ENCODE data around the gene TTC21A. TPM values are rescaled to one million over a fixed set of nuclear protein-coding genes. Genes with fewer than 3 reads are reported as not detected.
A peak's percentile ranks its signal among the peaks of the same experiment; 100 is the strongest.

The TTC21A gene
- total RNA-seq, 2 donors from 2014 or later, result 6.7 to 46.5 TPM

GRCh38 chr3:39132096-39133092 is 24.9 kb downstream of the TTC21A start:
- ATAC-seq (no peak), DNase-seq (no peak)
- Histone ChIP-seq H3K4me3 (no peak overlapping the region), H3K27me3 (no peaks in the 10 kb centered on the region), H3K4me1 (peaks cover 23% of the 10 kb centered on the region), H3K9me3 (no peaks in the 10 kb centered on the region), H3K27ac (no peak overlapping the region), H3K36me3 (replicated peaks in 1 of 2; ENCODE audit: insufficient read depth in 1 of 2, low read depth in 2 of 2) (no peaks in the 10 kb centered on the region)
- intact Hi-C loops (cut with DNase I), result no loop called here
- TF ChIP-seq CTCF (IDR thresholded peaks at IDR 0.05), result no peak
- TF ChIP-seq POLR2A (IDR thresholded peaks at IDR 0.05), result no peak
- 67 to 78% methylated on average over 11 of the region's 11 CpGs for WGBS, 2 donors

GRCh38 chr3:39133093-39133490 is 25.6 kb downstream of the TTC21A start:
- no peak for TF ChIP-seq POLR2A (IDR thresholded peaks at IDR 0.05)
- TF ChIP-seq CTCF (IDR thresholded peaks at IDR 0.05), result no peak
- 100% methylated on average over 1 of the region's 1 CpG for WGBS, 2 donors
- no peak overlapping the region for H3K27ac ChIP-seq
- H3K9me3 ChIP-seq, result no peaks in the 10 kb centered on the region
- intact Hi-C loops (cut with DNase I), result no loop called here
- peaks cover 20% of the 10 kb centered on the region for H3K4me1 ChIP-seq
- no peak for ATAC-seq
- no peaks in the 10 kb centered on the region for H3K36me3 ChIP-seq (replicated peaks in 1 of 2; ENCODE audit: insufficient read depth in 1 of 2, low read depth in 2 of 2)
- H3K27me3 ChIP-seq, result no peaks in the 10 kb centered on the region
- no peak overlapping the region for H3K4me3 ChIP-seq
- no peak for DNase-seq

- ATAC-seq, result no peak
- intact Hi-C loops (cut with DNase I), result no loop called here
- WGBS, 2 donors, result 76 to 91% methylated on average over 4 to 6 of the region's 6 CpGs
- H3K9me3 ChIP-seq, result no peaks in the 10 kb centered on the region
- no peaks in the 10 kb centered on the region for H3K36me3 ChIP-seq (replicated peaks in 1 of 2; ENCODE audit: insufficient read depth in 1 of 2, low read depth in 2 of 2)
- no peak overlapping the region for H3K27ac ChIP-seq
- no peak for TF ChIP-seq POLR2A (IDR thresholded peaks at IDR 0.05)
- TF ChIP-seq CTCF (IDR thresholded peaks at IDR 0.05), result no peak
- peak in 1 of 4 donors; percentile 2 for DNase-seq
- H3K27me3 ChIP-seq, result no peaks in the 10 kb centered on the region
- no peak overlapping the region for H3K4me3 ChIP-seq
- peaks cover 20% of the 10 kb centered on the region for H3K4me1 ChIP-seq
Measured at GRCh38 chr3:39133822-39134221, 26.3 kb downstream of the TTC21A start.

GRCh38 chr3:39134305-39134704 is 26.8 kb downstream of the TTC21A start:
- Histone ChIP-seq H3K4me1 (peaks cover 20% of the 10 kb centered on the region), H3K4me3 (no peak overlapping the region), H3K9me3 (no peaks in the 10 kb centered on the region), H3K27me3 (no peaks in the 10 kb centered on the region), H3K36me3 (replicated peaks in 1 of 2; ENCODE audit: insufficient read depth in 1 of 2, low read depth in 2 of 2) (no peaks in the 10 kb centered on the region), H3K27ac (no peak overlapping the region)
- intact Hi-C loops (cut with DNase I), result no loop called here
- no peak for ATAC-seq
- DNase-seq, result peak in 1 of 4 donors; percentile 0
- 89 to 95% methylated on average over 6 to 7 of the region's 7 CpGs for WGBS, 2 donors
- TF ChIP-seq POLR2A (IDR thresholded peaks at IDR 0.05) (no peak), CTCF (IDR thresholded peaks at IDR 0.05) (no peak)
